SJCRH30 (cell line): Measurements from ENCODE around the gene TLX3. TPM values are rescaled to one million over a fixed set of nuclear protein-coding genes. Genes with fewer than 3 reads are reported as not detected.
A peak's percentile ranks its signal among the peaks of the same experiment; 100 is the strongest.
"Not testable (repeated sequence)": the region's sequence is repeated elsewhere in the genome, so short reads cannot be mapped to it uniquely, and the experiment has no call there.

Experiments
- DNase-seq, 2 experiments: peaks; one replicate each; pipeline ENCODE4 v3.0.0-alpha.2; 2015 to 2020
- H3K27ac ChIP-seq: fragments of 250-450 bp; sonication (Bioruptor Pico); 2 replicates; pipeline ENCODE4 v1.5.1; 2020; ENCODE audit warnings: mild to moderate bottlenecking, moderate library complexity
- H3K27me3 ChIP-seq: fragments of 250-450 bp; sonication (Bioruptor Pico); 2 replicates; pipeline ENCODE4 v1.5.1; 2020; ENCODE audit warnings: mild to moderate bottlenecking, moderate library complexity
- H3K36me3 ChIP-seq: fragments of 250-450 bp; sonication (Bioruptor Pico); 2 replicates; pipeline ENCODE4 v1.5.1; 2020; ENCODE audit warnings: mild to moderate bottlenecking, moderate library complexity
- H3K4me1 ChIP-seq: fragments of 250-450 bp; sonication (Bioruptor Pico); 2 replicates; pipeline ENCODE4 v1.5.1; 2020; ENCODE audit warnings: mild to moderate bottlenecking, moderate library complexity
- H3K4me3 ChIP-seq: fragments of 250-450 bp; sonication (Bioruptor Pico); 2 replicates; pipeline ENCODE4 v1.5.1; 2020; ENCODE audit warnings: mild to moderate bottlenecking, moderate library complexity
- H3K9me3 ChIP-seq: fragments of 250-450 bp; sonication (Bioruptor Pico); replicated peaks from 2 replicates; pipeline ENCODE4 v1.5.1; 2020; ENCODE audit warnings: mild to moderate bottlenecking, moderate library complexity
- total RNA-seq: library from RNA; depleted of rRNA; stranded (reverse); fragments of >200 nt; shearing (Covaris generic); gene quantifications from 2 replicates; pipeline ENCODE4 v1.2.3, GENCODE V29; 2014

TLX3 gene
- total RNA-seq, 1 experiment from 2014 or later, result 6.2 TPM

DNA sequence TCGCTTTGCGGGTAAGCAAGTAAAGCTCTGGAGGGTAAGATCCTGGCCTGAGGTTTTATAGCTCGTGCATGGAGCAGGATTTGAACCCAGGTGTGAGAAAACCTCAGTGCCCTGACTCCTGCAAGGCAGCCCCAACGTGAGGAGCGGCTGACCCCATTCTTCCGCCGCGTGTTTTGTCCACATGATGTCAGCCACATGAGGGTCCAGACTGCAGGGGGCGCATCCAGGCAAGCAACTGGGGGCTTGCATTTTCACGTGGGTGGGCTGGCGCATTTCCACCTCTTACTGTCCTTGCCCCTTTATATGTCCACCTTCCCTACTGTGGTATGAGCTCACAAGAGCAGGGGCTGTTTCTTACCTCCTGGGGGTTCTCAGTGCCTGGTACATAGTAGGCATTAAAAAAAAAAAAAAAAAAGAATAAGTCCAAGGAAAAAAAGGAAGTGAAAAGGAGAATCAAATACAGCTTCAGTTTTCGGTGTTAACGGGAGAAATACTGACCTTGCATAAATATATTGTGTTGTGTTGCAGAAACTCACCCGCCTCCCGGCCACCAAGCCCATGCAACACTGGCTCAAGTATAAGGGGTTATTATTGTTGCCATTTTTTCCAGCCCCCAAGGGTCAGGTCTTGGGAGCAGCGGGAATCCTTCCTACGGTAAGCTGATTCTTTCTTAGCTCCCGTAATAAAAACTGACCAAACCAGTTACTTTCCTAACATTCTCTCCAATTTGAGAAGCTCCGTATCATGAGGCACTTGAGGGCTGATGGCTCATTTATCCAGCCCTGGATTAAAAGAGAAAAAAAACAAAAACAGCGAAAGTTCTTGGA, 15.0 kb downstream of the TLX3 start:
- Histone ChIP-seq H3K9me3 (no peaks in the 10 kb centered on the region), H3K27me3 (no peaks in the 10 kb centered on the region), H3K27ac (no peak overlapping the region), H3K4me3 (no peak overlapping the region), H3K36me3 (no peaks in the 10 kb centered on the region), H3K4me1 (no peaks in the 10 kb centered on the region)
- DNase-seq, result no peak

DNA sequence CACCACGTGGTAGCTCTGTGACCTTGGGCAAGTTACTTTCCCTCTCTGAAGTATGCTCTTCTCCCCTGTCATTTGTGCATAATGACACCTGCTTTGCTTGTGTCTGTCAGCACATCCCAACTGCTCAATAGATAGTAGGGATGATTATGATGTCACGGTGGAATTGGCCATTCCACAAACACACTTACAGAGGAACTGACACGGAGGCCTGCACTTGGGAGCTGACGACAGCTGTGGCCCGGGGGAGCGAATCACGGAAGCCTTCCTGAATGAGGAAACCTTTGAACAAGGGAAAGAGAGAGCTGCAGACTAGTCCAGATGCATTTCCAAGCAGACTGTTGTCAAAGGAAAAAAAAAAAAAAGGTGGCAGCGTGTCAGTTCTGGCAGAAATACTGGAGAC, 21.0 kb downstream of the TLX3 start:
- H3K36me3 ChIP-seq, result no peaks in the 10 kb centered on the region; the same call in none of the 2 replicates
- no peaks in the 10 kb centered on the region for H3K9me3 ChIP-seq
- H3K4me1 ChIP-seq, result peaks cover 15% of the 10 kb centered on the region
- H3K27ac ChIP-seq, result peak overlapping the region; percentile 42
- H3K27me3 ChIP-seq, result no peaks in the 10 kb centered on the region
- DNase-seq, result peak; percentile 88 to 93
- no peak overlapping the region for H3K4me3 ChIP-seq

DNA sequence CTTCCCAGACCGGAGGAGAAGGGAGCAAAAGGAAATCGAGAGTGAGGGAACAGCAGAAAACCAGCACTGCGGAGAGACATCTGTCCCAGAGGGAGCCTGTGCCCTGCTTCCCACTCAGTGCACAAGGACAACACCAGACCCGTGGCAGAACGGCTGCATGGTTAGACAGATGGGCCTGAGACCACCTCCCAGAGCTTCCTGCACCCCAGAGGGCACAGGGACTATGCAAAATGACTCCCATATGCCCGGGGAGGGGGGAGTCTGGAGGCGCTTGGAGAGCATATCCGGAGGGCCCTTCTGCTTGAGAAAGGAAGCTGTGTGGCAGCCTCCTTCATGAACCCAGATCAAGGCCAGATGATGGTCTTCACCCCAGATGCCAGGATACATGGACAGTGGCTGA, 26.6 kb downstream of the TLX3 start:
- H3K27ac ChIP-seq, result no peak overlapping the region
- H3K4me1 ChIP-seq, result peaks cover 8% of the 10 kb centered on the region
- no peaks in the 10 kb centered on the region for H3K27me3 ChIP-seq
- H3K4me3 ChIP-seq, result no peak overlapping the region
- no peak for DNase-seq
- H3K9me3 ChIP-seq, result no peaks in the 10 kb centered on the region
- no peaks in the 10 kb centered on the region; the same call in none of the 2 replicates for H3K36me3 ChIP-seq

DNA sequence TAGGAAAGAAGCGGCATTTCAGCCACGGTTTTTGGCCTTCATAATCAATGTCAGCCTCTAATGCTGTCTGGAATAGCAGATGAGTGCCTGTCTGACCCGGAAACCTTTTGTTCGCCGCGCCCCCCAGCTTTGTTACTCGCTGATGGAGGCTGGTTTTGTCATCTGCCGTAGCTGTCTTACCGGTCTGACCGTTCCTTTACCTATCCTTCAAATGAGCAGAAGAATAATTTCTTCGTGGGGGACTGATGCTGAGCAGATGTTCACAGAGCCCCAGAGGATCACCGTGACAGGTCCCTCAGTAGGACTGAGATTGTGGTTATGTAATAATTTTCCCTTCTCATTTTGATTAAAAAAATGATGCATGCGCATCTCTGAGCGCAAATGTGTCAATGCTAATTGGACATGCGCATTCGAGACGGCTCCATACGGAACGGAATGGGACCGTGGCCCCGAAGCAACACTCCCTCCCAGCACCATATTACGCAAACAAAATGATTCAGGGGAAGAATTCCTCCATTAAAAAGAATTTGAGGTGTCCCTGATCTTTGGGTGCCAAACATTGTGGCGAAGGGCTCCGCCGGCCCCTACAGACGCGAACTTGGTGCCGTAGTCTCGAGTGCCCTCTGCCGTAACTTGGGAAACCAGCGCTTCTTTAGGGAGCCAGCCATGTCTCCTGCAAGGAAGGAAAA, 27.6 kb downstream of the TLX3 start:
- Histone ChIP-seq H3K36me3 (no peaks in the 10 kb centered on the region; the same call in none of the 2 replicates), H3K9me3 (no peaks in the 10 kb centered on the region), H3K4me1 (no peaks in the 10 kb centered on the region), H3K4me3 (no peak overlapping the region), H3K27ac (no peak overlapping the region), H3K27me3 (no peaks in the 10 kb centered on the region)
- DNase-seq, result no peak

DNA sequence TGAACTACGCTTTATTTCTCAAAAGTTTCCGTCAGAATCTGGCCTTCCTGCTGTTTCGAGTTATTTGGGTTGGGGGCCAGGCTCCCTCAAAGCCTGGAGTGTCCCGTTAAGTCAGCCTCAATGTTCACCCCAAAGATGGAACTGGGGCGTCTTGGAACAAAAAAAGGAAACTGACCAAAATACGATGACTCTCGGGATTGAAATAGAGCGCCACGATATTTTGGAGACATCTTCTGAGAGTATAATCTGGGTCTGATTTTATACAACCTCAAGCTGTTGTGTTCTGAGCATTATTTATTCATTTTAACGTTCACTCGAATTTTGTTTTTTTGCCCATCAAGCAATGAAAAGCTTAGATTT, 28.1 kb downstream of the TLX3 start:
- H3K4me3 ChIP-seq, result no peak overlapping the region
- no peak for DNase-seq
- no peaks in the 10 kb centered on the region for H3K9me3 ChIP-seq
- no peaks in the 10 kb centered on the region for H3K27me3 ChIP-seq
- no peaks in the 10 kb centered on the region; the same call in none of the 2 replicates for H3K36me3 ChIP-seq
- H3K27ac ChIP-seq, result no peak overlapping the region
- H3K4me1 ChIP-seq, result no peaks in the 10 kb centered on the region

DNA sequence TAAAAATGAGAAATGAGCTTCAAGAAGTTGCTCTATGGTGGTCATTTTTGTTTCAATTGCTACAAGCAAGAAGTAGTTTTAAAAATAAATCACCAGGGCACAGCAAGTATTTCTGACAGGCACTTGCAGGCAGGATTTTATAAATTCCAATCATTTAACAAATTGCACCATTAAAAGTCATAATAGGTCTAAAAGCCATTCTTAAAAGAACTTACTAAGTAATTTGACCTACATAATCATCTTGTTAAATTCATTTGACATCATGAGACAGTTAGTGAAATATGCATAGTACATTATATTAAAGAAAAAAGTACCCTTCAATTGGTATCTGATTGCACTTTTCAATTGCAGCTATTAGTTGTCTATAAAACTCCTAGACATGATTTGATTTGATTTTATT, 31.0 kb downstream of the TLX3 start:
- no peak for DNase-seq
- Histone ChIP-seq H3K4me1 (no peaks in the 10 kb centered on the region), H3K9me3 (no peaks in the 10 kb centered on the region), H3K4me3 (no peak overlapping the region), H3K36me3 (no peaks in the 10 kb centered on the region), H3K27ac (no peak overlapping the region), H3K27me3 (no peaks in the 10 kb centered on the region)

DNA sequence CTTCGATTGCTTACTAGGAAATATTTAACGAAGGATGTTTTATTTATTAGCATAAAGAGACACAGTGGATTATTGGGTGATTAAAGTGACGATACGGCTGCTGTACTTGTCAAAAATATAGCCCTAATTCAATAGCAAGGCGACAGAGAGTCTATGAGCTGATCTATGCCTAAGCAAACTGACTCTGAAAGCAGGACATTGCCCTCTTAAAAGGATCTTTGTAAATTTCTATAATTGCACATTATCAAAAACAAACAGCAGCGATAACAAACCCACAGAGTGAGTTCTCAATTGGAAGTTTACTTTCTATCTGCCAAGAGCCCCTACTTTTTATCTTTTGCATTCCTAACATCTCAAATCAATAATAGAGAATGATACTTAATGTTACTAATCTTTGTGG, 31.4 kb downstream of the TLX3 start:
- no peak overlapping the region for H3K4me3 ChIP-seq

DNA sequence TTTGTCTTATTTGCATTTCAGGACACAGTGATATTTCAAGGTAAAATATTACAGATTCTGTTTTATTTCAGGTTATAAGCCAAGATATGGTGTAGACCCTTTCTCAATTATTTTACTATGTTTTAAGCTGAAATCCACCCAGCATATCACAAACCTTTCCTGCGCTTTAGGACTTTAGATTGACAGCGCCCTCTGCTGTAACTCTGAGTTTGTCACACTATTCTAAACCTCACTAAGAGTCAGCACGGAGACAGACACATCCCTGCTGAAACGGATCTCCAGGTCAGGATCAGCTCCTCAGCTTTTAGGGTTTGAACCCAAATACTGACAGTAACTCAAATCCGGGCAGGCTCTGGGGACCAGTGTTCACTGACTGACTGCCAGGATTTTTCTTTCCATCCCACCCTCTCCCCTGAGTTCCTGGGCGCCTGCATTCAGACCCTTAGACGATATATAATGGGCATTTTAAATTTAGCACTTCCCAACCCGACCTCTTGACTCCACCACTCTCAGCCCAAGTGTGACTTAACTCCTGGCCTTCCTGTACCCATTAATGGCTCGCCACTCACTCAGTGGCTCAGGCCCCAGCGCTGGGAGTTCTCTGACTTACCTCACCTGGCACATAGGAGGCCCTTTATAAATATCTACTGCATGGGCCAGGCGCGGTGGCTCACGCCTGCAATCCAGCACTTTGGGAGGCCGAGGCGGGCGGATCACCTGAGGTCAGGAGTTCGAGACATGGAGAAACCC, 33.5 kb downstream of the TLX3 start:
- no peaks in the 10 kb centered on the region for H3K27me3 ChIP-seq
- no peaks in the 10 kb centered on the region for H3K36me3 ChIP-seq
- no peaks in the 10 kb centered on the region for H3K4me1 ChIP-seq
- no peak overlapping the region for H3K4me3 ChIP-seq
- H3K27ac ChIP-seq, result no peak overlapping the region
- DNase-seq, result peak; percentile 59 to 86
- no peaks in the 10 kb centered on the region for H3K9me3 ChIP-seq

More for the DNA sequence above, 31.4 kb downstream of the TLX3 start:
- Histone ChIP-seq H3K4me1 (no peaks in the 10 kb centered on the region), H3K36me3 (no peaks in the 10 kb centered on the region), H3K27me3 (no peaks in the 10 kb centered on the region), H3K27ac (no peak overlapping the region), H3K9me3 (no peaks in the 10 kb centered on the region)
- no peak for DNase-seq

DNA sequence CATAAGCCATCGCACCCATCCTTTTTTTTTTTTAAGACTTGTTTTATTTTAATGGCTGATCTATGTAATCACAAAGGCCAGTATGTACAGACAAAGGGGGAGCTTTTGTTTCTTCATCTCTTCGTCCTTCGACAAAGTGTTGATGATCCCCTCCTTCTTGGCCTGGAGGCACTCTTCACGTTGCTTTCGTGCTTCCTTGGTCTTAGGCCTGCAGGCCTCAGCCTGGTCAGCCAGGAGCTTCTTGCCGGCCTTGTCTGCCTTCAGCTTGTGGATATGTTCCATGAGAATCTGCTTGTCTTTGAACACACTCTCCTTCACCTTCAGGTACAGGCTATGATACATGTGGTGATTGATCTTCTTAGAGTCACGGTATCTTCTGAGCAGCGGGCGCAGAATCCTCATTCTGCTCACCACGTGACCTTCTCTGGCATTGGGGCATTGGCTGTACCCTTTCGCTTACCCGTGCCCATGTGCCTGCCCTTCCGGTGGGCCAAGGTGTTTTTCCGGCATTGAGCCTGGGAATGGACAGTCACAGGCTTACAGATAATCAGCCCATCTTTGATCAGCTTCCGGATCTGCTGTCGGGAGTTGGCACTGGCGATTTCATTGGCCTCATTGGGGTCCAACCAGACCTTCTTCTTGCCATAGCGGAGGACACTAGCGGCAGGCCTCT, 36.0 kb downstream of the TLX3 start:
- no peaks in the 10 kb centered on the region for H3K27me3 ChIP-seq
- no peak overlapping the region for H3K27ac ChIP-seq
- H3K36me3 ChIP-seq, result no peaks in the 10 kb centered on the region
- no peaks in the 10 kb centered on the region for H3K9me3 ChIP-seq
- H3K4me1 ChIP-seq, result no peaks in the 10 kb centered on the region
- DNase-seq, result no peak
- no peak overlapping the region for H3K4me3 ChIP-seq

DNA sequence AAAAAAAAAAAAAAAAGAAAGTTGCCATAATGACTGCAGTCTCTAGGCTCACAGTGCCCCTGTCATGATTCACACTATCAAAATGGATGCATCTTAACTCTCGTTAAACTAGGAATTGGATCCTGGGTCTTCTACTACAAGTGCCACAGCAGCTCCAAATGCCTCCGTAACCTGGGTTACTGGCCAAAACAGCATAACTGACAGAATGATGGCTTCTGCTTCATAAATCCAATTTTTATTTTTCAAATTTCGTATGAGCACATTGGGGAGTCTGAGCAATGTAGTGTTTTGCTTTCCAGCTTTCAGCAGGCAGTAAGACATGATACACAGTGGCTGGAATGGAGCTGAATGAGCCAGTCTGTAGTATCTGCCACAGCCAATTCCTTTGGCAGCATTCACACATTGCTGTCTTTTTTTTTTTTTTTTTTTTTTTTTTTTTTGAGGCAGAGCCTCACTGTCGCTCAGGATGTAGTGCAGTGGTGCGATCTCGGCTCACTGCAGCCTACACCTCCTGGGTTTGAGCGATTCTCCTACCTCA, 42.6 kb downstream of the TLX3 start:
- DNase-seq, result no peak
- Histone ChIP-seq H3K27me3 (0 out of 2 replicates have a peak, but pooled peaks cover 2% of the 10 kb centered on the region), H3K4me1 (no peaks in the 10 kb centered on the region)

DNA sequence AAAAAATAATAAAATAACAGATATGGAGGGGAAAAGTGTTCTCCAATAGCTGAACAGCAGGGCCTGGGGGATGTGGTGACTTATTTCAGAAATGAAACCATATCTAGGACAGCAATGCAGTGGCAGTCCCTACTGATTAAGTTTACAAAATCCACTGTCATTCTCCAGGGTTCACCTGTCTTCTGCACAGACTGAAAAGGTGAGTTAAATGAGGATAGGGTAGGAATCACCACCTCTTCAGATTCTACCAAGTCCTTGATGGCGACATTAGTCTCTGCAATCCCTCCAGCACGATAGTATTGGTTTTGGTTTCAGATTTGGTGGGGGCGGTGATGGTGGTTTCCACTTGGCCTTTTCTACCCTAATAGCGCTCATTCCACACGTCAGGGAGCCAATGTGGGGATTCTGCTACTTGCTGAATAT, 46.3 kb downstream of the TLX3 start:
- Histone ChIP-seq H3K4me1 (no peaks in the 10 kb centered on the region), H3K27ac (no peak overlapping the region), H3K9me3 (0 out of 2 replicates have a peak, but pooled peaks cover 2% of the 10 kb centered on the region), H3K4me3 (no peak overlapping the region), H3K27me3 (0 out of 2 replicates have a peak, but pooled peaks cover 2% of the 10 kb centered on the region), H3K36me3 (no peaks in the 10 kb centered on the region)
- no peak for DNase-seq

More for the DNA sequence above, 42.6 kb downstream of the TLX3 start:
- no peak overlapping the region for H3K4me3 ChIP-seq
- H3K9me3 ChIP-seq, result 0 out of 2 replicates have a peak, but pooled peaks cover 2% of the 10 kb centered on the region
- H3K36me3 ChIP-seq, result no peaks in the 10 kb centered on the region
- H3K27ac ChIP-seq, result no peak overlapping the region

DNA sequence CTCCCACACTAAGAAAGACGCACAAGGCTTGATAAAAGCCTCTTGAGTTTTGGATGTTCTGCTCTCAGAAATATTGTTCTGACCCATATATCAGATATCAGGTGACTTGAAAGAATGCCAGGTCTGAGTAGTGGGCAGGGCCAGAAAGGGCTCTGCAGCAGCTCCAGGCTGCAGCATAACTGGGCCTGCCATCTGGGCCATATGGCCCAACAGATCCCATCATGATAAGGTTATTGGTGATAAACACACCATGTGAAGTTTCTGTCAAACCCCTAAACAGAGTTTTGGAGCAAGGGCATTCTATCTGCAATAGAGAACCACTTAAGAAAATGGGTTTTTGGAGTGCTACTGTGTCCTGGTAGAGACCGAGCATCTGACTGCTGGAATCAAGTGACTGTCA, 48.8 kb downstream of the TLX3 start:
- Histone ChIP-seq H3K36me3 (no peaks in the 10 kb centered on the region), H3K4me1 (no peaks in the 10 kb centered on the region), H3K4me3 (no peak overlapping the region), H3K9me3 (0 out of 2 replicates have a peak, but pooled peaks cover 2% of the 10 kb centered on the region), H3K27ac (no peak overlapping the region), H3K27me3 (no peaks in the 10 kb centered on the region)
- no peak for DNase-seq

DNA sequence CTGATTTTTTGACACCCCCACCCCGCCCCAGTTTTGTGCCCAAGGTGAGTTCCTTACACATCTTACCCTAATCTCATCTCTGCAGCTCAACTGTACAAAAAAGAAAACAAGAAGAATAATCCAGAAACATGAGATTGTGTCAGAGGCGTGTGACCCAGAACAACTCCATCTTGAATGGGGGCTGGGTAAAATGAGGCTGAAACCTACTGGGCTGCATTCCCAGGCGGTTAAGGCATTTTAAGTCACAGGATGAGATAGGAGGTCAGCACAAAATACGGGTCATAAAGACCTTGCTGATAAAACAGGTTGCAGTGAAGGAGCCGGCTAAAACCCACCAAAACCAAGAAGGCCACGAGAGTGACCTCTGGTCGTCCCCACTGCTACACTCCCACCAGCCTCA, 52.1 kb downstream of the TLX3 start:
- H3K4me1 ChIP-seq, H3K27ac ChIP-seq, H3K36me3 ChIP-seq, H3K4me3 ChIP-seq, DNase-seq, H3K27me3 ChIP-seq, H3K9me3 ChIP-seq: not testable (repeated sequence)
